ENCODE results near the gene PBXIP1.
A peak's percentile ranks its signal among the peaks of the same experiment; 100 is the strongest.
"Not testable (repeated sequence)": the region's sequence is repeated elsewhere in the genome, so short reads cannot be mapped to it uniquely, and the experiment has no call there.

PBXIP1 gene

GRCh38 chr1:154995301-154995983, 39.5 kb upstream of the PBXIP1 start:
- H3K4ac ChIP-seq (ENCODE audit: low read depth, low read length); H3K4me3 ChIP-seq (ENCODE audit: low read length): not testable (repeated sequence)
- DNase-seq = peak; percentile 67

GRCh38 chr1:154994591-154994990, 38.7 kb upstream of the PBXIP1 start:
- Histone ChIP-seq H3K23ac (ENCODE audit: low read length) (no peak overlapping the region), H3K4me1 (ENCODE audit: control insufficient read depth, low read depth, low read length) (no peaks in the 10 kb centered on the region), H3K4me2 (ENCODE audit: low read length) (no peak overlapping the region), H3K36me3 (ENCODE audit: control insufficient read depth, insufficient read depth, low read length) (peaks cover 6% of the 10 kb centered on the region), H2BK15ac (replicated peaks; ENCODE audit: low read depth) (no peak overlapping the region), H3K18ac (ENCODE audit: low read length) (no peak overlapping the region), H3K4ac (ENCODE audit: low read depth, low read length) (no peak overlapping the region), H3K4me3 (ENCODE audit: low read length) (no peak overlapping the region), H4K5ac (ENCODE audit: low read length) (no peak overlapping the region), H3K79me2 (ENCODE audit: control insufficient read depth, insufficient read depth, low read length) (no peaks in the 10 kb centered on the region), H3K56ac (ENCODE audit: low read length) (no peak overlapping the region), H4K8ac (ENCODE audit: low read depth, low read length) (no peak overlapping the region), H3K27ac (ENCODE audit: low read depth, low read length) (no peak overlapping the region), H2BK5ac (ENCODE audit: low read length) (no peak overlapping the region), H2AK5ac (ENCODE audit: low read length) (no peak overlapping the region), H3K27me3 (ENCODE audit: insufficient read depth, low read length, poor library complexity) (no peaks in the 10 kb centered on the region), H3K79me1 (ENCODE audit: low read length) (peaks cover 4% of the 10 kb centered on the region), H3K9ac (ENCODE audit: low read length) (no peak overlapping the region), H2BK120ac (ENCODE audit: low read depth, low read length) (no peak overlapping the region)
- DNase-seq = no peak
- WGBS (ENCODE audit: extremely low coverage, insufficient coverage, low lambda C conversion rate) = no CpG with 5 or more reads among the region's 3 CpGs

More at GRCh38 chr1:154995301-154995983, 39.5 kb upstream of the PBXIP1 start:
- not testable (repeated sequence) for H3K79me1 ChIP-seq (ENCODE audit: low read length); H3K27me3 ChIP-seq (ENCODE audit: insufficient read depth, low read length, poor library complexity); H3K9ac ChIP-seq (ENCODE audit: low read length); H3K23ac ChIP-seq (ENCODE audit: low read length); H3K4me2 ChIP-seq (ENCODE audit: low read length); H3K36me3 ChIP-seq (ENCODE audit: control insufficient read depth, insufficient read depth, low read length); H3K18ac ChIP-seq (ENCODE audit: low read length); H3K79me2 ChIP-seq (ENCODE audit: control insufficient read depth, insufficient read depth, low read length); H2BK120ac ChIP-seq (ENCODE audit: low read depth, low read length); H2BK5ac ChIP-seq (ENCODE audit: low read length); H2AK5ac ChIP-seq (ENCODE audit: low read length); H3K27ac ChIP-seq (ENCODE audit: low read depth, low read length); H4K8ac ChIP-seq (ENCODE audit: low read depth, low read length); H2BK15ac ChIP-seq (replicated peaks; ENCODE audit: low read depth); H4K5ac ChIP-seq (ENCODE audit: low read length); H3K4me1 ChIP-seq (ENCODE audit: control insufficient read depth, low read depth, low read length); H3K56ac ChIP-seq (ENCODE audit: low read length)
- WGBS (ENCODE audit: extremely low coverage, insufficient coverage, low lambda C conversion rate) = no CpG with 5 or more reads among the region's 13 CpGs

GRCh38 chr1:154994269-154994587, 38.3 kb upstream of the PBXIP1 start:
- DNase-seq = no peak
- no peaks in the 10 kb centered on the region for H3K27me3 ChIP-seq (ENCODE audit: insufficient read depth, low read length, poor library complexity)

GRCh38 chr1:154993572-154994268, 37.8 kb upstream of the PBXIP1 start, which contains the start of gene LENEP:
Gene LENEP, plus strand, starts transcription at chr1:154993586. Its CDS starts 22 bp downstream, at chr1:154993608.
- Histone ChIP-seq H3K79me1 (ENCODE audit: low read length) (peaks cover 12% of the 10 kb centered on the region), H3K18ac (ENCODE audit: low read length) (no peak within 1 kb of the TSS), H4K8ac (ENCODE audit: low read depth, low read length) (no peak within 1 kb of the TSS), H3K4me3 (ENCODE audit: low read length) (no peak within 1 kb of the TSS), H4K5ac (ENCODE audit: low read length) (no peak within 1 kb of the TSS), H3K56ac (ENCODE audit: low read length) (peak within 1 kb of the TSS; percentile 15), H3K27ac (ENCODE audit: low read depth, low read length) (no peak within 1 kb of the TSS), H3K27me3 (ENCODE audit: insufficient read depth, low read length, poor library complexity) (no peaks in the 10 kb centered on the region), H2AK5ac (ENCODE audit: low read length) (no peak within 1 kb of the TSS), H3K9ac (ENCODE audit: low read length) (no peak within 1 kb of the TSS), H3K4me2 (ENCODE audit: low read length) (no peak within 1 kb of the TSS), H3K36me3 (ENCODE audit: control insufficient read depth, insufficient read depth, low read length) (peaks cover 13% of the 10 kb centered on the region), H3K79me2 (ENCODE audit: control insufficient read depth, insufficient read depth, low read length) (no peaks in the 10 kb centered on the region), H2BK5ac (ENCODE audit: low read length) (no peak within 1 kb of the TSS), H2BK15ac (replicated peaks; ENCODE audit: low read depth) (no peak within 1 kb of the TSS), H3K23ac (ENCODE audit: low read length) (no peak within 1 kb of the TSS), H2BK120ac (ENCODE audit: low read depth, low read length) (no peak within 1 kb of the TSS), H3K4ac (ENCODE audit: low read depth, low read length) (no peak within 1 kb of the TSS), H3K4me1 (ENCODE audit: control insufficient read depth, low read depth, low read length) (no peaks in the 10 kb centered on the region)
- WGBS (ENCODE audit: extremely low coverage, insufficient coverage, low lambda C conversion rate) = no CpG with 5 or more reads among the region's 8 CpGs
- DNase-seq = no peak

More at GRCh38 chr1:154994269-154994587, 38.3 kb upstream of the PBXIP1 start:
- Histone ChIP-seq H2AK5ac (ENCODE audit: low read length) (no peak overlapping the region), H3K23ac (ENCODE audit: low read length) (no peak overlapping the region), H3K4me1 (ENCODE audit: control insufficient read depth, low read depth, low read length) (no peaks in the 10 kb centered on the region), H3K79me2 (ENCODE audit: control insufficient read depth, insufficient read depth, low read length) (no peaks in the 10 kb centered on the region), H3K9ac (ENCODE audit: low read length) (no peak overlapping the region), H2BK5ac (ENCODE audit: low read length) (no peak overlapping the region), H3K4ac (ENCODE audit: low read depth, low read length) (no peak overlapping the region), H3K56ac (ENCODE audit: low read length) (no peak overlapping the region), H4K8ac (ENCODE audit: low read depth, low read length) (no peak overlapping the region), H3K27ac (ENCODE audit: low read depth, low read length) (no peak overlapping the region), H3K79me1 (ENCODE audit: low read length) (peaks cover 8% of the 10 kb centered on the region), H2BK15ac (replicated peaks; ENCODE audit: low read depth) (no peak overlapping the region), H3K18ac (ENCODE audit: low read length) (no peak overlapping the region), H2BK120ac (ENCODE audit: low read depth, low read length) (no peak overlapping the region), H4K5ac (ENCODE audit: low read length) (no peak overlapping the region), H3K4me3 (ENCODE audit: low read length) (no peak overlapping the region), H3K4me2 (ENCODE audit: low read length) (no peak overlapping the region), H3K36me3 (ENCODE audit: control insufficient read depth, insufficient read depth, low read length) (peaks cover 9% of the 10 kb centered on the region)
- no CpG with 5 or more reads among the region's 1 CpG for WGBS (ENCODE audit: extremely low coverage, insufficient coverage, low lambda C conversion rate)

- no CpG with 5 or more reads among the region's 14 CpGs for WGBS (ENCODE audit: extremely low coverage, insufficient coverage, low lambda C conversion rate)
- Histone ChIP-seq H3K4me1 (ENCODE audit: control insufficient read depth, low read depth, low read length) (no peaks in the 10 kb centered on the region), H4K5ac (ENCODE audit: low read length) (no peak overlapping the region), H3K36me3 (ENCODE audit: control insufficient read depth, insufficient read depth, low read length) (peaks cover 19% of the 10 kb centered on the region), H3K27me3 (ENCODE audit: insufficient read depth, low read length, poor library complexity) (no peaks in the 10 kb centered on the region), H3K4ac (ENCODE audit: low read depth, low read length) (no peak overlapping the region), H3K56ac (ENCODE audit: low read length) (no peak overlapping the region), H3K9ac (ENCODE audit: low read length) (no peak overlapping the region), H3K79me2 (ENCODE audit: control insufficient read depth, insufficient read depth, low read length) (peaks cover 4% of the 10 kb centered on the region), H3K23ac (ENCODE audit: low read length) (no peak overlapping the region), H3K4me3 (ENCODE audit: low read length) (no peak overlapping the region), H3K27ac (ENCODE audit: low read depth, low read length) (no peak overlapping the region), H3K79me1 (ENCODE audit: low read length) (peaks cover 18% of the 10 kb centered on the region), H2AK5ac (ENCODE audit: low read length) (no peak overlapping the region), H3K4me2 (ENCODE audit: low read length) (no peak overlapping the region), H2BK15ac (replicated peaks; ENCODE audit: low read depth) (no peak overlapping the region), H3K18ac (ENCODE audit: low read length) (no peak overlapping the region), H4K8ac (ENCODE audit: low read depth, low read length) (no peak overlapping the region), H2BK120ac (ENCODE audit: low read depth, low read length) (no peak overlapping the region), H2BK5ac (ENCODE audit: low read length) (no peak overlapping the region)
- peak; percentile 75 for DNase-seq
Measured at GRCh38 chr1:154992721-154993571, 37.0 kb upstream of the PBXIP1 start.
